HUES6 (cell line): ENCODE data around the gene MLXIPL.
A peak's percentile ranks its signal among the peaks of the same experiment; 100 is the strongest.
"Not testable (repeated sequence)": the region's sequence is repeated elsewhere in the genome, so short reads cannot be mapped to it uniquely, and the experiment has no call there.

Source experiments
- H3K27ac ChIP-seq: 2 replicates; pipeline ENCODE4 v1.7.0; 2013; ENCODE audit warnings: low read depth, mild to moderate bottlenecking, low read length, inconsistent platforms
- H3K27me3 ChIP-seq: 2 replicates; pipeline ENCODE4 v1.6.1; 2013; ENCODE audit warnings: low read length; ENCODE audit not compliant: control insufficient read depth, insufficient read depth
- H3K36me3 ChIP-seq: 2 replicates; pipeline ENCODE4 v1.6.1; 2013; ENCODE audit warnings: low read length; ENCODE audit not compliant: control insufficient read depth, insufficient read depth
- H3K4me1 ChIP-seq: 2 replicates; pipeline ENCODE4 v1.6.1; 2013; ENCODE audit warnings: low read length; ENCODE audit not compliant: control insufficient read depth, insufficient read depth
- H3K4me3 ChIP-seq: 2 replicates; pipeline ENCODE4 v1.5.1; 2013; ENCODE audit warnings: low read depth, low read length
- H3K9ac ChIP-seq: one replicate; pipeline ENCODE4 v1.6.1; 2013; ENCODE audit warnings: mild to moderate bottlenecking, low read length
- H3K9me3 ChIP-seq: 2 replicates; pipeline ENCODE4 v1.6.1; 2013; ENCODE audit warnings: low read depth, low read length; ENCODE audit not compliant: control insufficient read depth, insufficient read depth

Gene MLXIPL

DNA sequence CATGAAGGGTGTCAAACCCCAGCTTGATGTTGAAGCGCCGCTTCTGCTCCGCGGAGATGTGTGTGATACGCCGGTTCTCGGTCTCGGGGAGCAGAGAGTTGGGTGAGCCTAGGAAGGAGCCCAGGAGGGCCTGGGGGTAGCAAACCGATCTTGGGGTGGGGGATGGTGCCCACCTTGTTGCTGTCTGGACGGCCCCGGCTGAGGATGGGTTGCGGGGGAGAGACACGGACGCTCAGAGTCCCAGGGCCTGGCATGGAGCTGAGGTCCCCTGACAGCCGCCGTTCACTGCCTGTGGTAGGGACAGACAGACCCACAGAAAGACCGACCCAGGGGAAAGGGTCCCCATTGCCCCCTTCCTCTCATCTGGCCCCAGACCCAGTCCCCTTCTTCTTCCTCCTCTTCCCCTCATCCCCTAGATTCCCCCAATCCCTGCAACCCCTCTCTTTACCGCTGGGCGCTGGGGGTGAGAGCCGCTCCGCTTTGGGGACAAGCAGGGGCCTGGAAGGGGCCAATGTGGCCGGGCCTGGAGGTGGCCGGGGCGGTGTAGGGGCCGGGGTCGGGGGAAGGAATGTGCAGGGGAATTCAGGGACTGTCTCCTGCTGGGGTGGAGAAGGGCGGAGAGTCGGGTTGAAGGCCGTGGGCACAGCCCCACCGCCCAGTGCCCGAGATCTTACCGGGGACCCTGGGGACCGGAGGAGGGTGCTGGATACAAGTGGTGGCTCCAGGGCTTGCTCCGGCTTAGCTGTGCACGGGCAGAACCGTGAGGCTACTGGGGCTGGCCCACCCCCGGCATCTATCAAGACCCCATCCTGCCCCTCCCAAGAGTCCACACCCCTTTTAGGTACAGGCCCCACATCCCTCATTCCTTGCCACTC lies 27.9 kb downstream of the MLXIPL start:
- no peak overlapping the region for H3K27ac ChIP-seq
- H3K9ac ChIP-seq, result no peak overlapping the region
- H3K27me3 ChIP-seq, result peaks cover 13% of the 10 kb centered on the region; the same call in 1 of the 2 replicates
- H3K4me3 ChIP-seq, result no peak overlapping the region
- no peaks in the 10 kb centered on the region for H3K9me3 ChIP-seq
- H3K4me1 ChIP-seq, result no peaks in the 10 kb centered on the region
- no peaks in the 10 kb centered on the region for H3K36me3 ChIP-seq

DNA sequence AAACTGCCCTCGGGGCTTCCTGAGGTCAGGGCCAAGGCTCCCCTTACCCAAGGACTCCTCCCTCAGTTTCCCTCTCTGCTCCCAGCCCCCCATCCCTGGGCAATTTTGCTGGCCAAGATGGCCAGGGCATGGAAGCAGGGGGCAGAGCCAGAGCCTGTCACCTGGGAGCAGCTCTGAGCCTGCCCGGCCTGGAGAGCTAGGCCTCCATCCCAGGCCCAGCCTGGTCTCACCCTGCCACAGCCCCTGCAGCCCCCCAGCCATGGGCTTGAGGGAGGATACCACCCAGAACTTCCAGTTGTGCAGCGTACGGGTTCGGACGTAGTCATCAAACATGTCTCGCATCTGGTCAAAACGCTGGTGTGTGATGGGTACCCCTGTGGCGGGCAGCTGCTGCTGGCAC lies 29.0 kb downstream of the MLXIPL start:
- no peaks in the 10 kb centered on the region for H3K9me3 ChIP-seq
- H3K27me3 ChIP-seq, result peaks cover 13% of the 10 kb centered on the region; the same call in 1 of the 2 replicates
- H3K27ac ChIP-seq, result no peak overlapping the region
- H3K4me3 ChIP-seq, result no peak overlapping the region
- H3K9ac ChIP-seq, result no peak overlapping the region
- no peaks in the 10 kb centered on the region for H3K4me1 ChIP-seq
- no peaks in the 10 kb centered on the region for H3K36me3 ChIP-seq

DNA sequence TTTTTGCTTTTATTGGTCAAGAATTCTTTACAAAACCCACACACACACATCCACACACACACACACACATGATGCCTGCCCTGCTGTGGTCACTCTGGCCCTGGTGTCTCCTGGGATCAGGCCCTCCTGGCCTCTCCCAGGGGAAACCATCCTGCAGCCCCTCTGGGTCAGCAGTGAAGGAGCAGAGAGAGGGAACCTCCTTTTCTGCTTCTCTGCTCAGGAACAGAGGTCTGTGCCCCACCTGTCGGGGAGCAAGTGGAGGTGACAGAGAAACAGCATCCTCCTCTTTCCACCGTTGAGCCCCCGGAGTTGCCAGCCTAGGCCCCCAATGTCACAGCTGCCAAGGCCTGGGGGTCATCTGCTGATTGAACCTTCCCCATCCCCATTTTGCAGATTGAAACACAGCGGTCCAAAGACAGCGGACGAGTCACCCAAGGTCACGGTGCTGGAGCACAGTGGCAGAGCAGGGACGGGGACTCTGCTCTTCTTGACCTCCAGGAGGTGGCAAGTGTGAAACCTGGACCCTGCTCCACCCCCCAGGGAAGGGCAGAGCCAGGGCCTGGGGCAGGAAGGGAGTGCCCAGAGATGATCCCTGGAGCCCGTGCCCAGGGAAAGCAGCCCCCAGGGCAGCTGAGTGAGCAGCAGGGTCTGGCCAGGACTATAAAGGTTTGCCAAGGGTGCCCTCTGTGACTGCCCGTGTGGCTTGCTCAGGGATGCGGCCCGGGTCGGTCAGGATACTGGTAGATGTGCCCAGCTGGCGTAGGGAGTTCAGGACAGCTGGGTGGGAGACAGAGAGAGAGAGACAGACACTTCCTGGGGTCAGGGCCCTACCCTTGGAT lies 30.9 kb downstream of the MLXIPL start:
- Histone ChIP-seq H3K27ac (no peak overlapping the region), H3K9me3 (no peaks in the 10 kb centered on the region), H3K36me3 (no peaks in the 10 kb centered on the region), H3K27me3 (peaks cover 8% of the 10 kb centered on the region; the same call in 1 of the 2 replicates), H3K4me1 (no peaks in the 10 kb centered on the region), H3K9ac (no peak overlapping the region), H3K4me3 (no peak overlapping the region)

DNA sequence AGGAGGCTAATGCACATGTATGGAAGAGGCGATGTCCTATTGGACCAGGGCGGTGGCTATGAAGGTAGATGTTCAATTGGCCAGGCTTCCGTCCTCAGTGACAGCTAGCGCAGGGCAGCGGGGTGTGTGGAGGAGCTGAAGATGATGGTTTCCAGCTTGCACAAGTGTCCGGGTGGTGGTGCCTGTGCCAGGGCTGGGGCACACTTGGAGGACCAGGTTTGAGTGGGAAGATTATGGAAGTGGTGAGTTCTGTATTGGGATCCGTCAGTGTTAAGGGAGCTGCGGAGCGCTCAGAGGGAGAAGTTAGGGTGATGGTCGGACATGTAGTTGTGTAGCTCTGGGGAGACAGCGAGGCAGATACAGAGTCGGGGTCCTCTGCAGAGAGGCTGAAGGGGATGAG lies 37.4 kb downstream of the MLXIPL start:
- H3K4me3 ChIP-seq, result no peak overlapping the region
- no peak overlapping the region for H3K27ac ChIP-seq
- H3K9me3 ChIP-seq, result no peaks in the 10 kb centered on the region
- no peaks in the 10 kb centered on the region; the same call in 1 of the 2 replicates for H3K4me1 ChIP-seq
- no peaks in the 10 kb centered on the region for H3K36me3 ChIP-seq
- H3K9ac ChIP-seq, result no peak overlapping the region
- peaks cover 44% of the 10 kb centered on the region for H3K27me3 ChIP-seq

DNA sequence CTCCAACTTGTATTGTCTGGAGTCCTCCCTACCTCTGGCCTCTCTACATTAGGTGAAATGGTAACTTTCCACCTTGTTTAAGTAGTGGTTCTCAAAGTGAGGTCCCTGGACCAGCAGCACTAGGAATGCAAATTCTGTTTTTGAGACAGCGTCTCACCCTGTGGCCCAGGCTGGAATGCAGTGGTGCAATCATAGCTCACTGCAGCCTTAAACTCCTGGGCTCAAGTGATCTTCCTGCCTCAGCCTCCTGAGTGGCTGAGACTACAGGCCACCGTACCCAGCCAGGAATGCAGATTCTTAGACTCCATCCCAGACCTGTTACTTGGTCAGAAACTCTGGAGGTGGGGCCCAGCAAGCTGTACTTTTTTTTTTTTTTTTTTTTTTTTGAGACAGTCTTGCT lies 39.1 kb downstream of the MLXIPL start:
- Histone ChIP-seq H3K36me3 (no peaks in the 10 kb centered on the region), H3K4me3 (no peak overlapping the region), H3K4me1 (no peaks in the 10 kb centered on the region; the same call in 1 of the 2 replicates), H3K9ac (no peak overlapping the region), H3K9me3 (no peaks in the 10 kb centered on the region), H3K27ac (no peak overlapping the region), H3K27me3 (peaks cover 55% of the 10 kb centered on the region)

DNA sequence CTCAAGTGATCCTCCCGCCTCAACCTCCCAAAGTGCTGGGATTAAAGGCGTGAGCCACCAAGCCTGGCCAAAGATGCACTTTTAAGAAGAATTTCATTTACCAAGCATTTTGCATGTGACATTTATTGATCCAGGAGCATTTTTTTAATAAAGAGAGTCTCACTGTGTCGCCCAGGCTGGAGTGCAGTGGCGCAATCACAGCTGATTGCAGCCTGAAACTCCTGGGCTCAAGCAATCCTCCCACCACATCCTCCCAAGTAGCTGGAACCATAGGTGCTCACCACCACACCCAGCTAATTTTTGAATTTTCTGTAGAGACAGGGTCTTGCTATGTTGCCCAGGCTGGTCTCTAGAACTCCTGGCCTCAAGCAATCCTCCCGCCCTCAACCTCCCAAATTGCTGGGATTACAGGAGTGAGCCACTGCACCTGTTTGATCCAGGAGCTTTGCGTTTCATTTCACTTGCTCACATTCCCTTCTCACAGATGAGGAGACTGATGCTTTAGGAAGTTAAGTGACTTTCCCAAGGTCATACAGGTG lies 41.6 kb downstream of the MLXIPL start:
- no peak overlapping the region for H3K9ac ChIP-seq
- H3K9me3 ChIP-seq, result no peaks in the 10 kb centered on the region
- no peak overlapping the region for H3K27ac ChIP-seq
- H3K27me3 ChIP-seq, result peaks cover 65% of the 10 kb centered on the region
- H3K4me1 ChIP-seq, result peaks cover under 1% of the 10 kb centered on the region; the same call in 1 of the 2 replicates
- H3K4me3 ChIP-seq, result no peak overlapping the region
- H3K36me3 ChIP-seq, result no peaks in the 10 kb centered on the region

- H3K4me3 ChIP-seq, H3K36me3 ChIP-seq, H3K4me1 ChIP-seq, H3K27ac ChIP-seq, H3K9ac ChIP-seq, H3K9me3 ChIP-seq: not testable (repeated sequence)
- peaks cover 59% of the 10 kb centered on the region for H3K27me3 ChIP-seq
Measured at GRCh38 chr7:73581006-73581405, 43.3 kb downstream of the MLXIPL start.

- no peaks in the 10 kb centered on the region for H3K9me3 ChIP-seq
- H3K4me1 ChIP-seq, result peaks cover 3% of the 10 kb centered on the region; the same call in 1 of the 2 replicates
- peaks cover 42% of the 10 kb centered on the region for H3K27me3 ChIP-seq
- H3K36me3 ChIP-seq, result peaks cover 14% of the 10 kb centered on the region
- peak within 1 kb of the TSS; percentile 67; the same call in 1 of the 2 replicates for H3K27ac ChIP-seq
- H3K9ac ChIP-seq, result peak within 1 kb of the TSS; percentile 83
- peak within 1 kb of the TSS; percentile 73 for H3K4me3 ChIP-seq
Measured at GRCh38 chr7:73578342-73579128, 45.8 kb downstream of the MLXIPL start, which contains the start of gene TBL2. Gene TBL2 (minus strand): TSS chr7:73578579. CDS start chr7:73578549, 30 bp downstream.

GRCh38 chr7:73577627-73578341 lies 46.5 kb downstream of the MLXIPL start:
- Histone ChIP-seq H3K27ac (peak overlapping the region; percentile 67; the same call in 1 of the 2 replicates), H3K4me1 (peaks cover 3% of the 10 kb centered on the region; the same call in 1 of the 2 replicates), H3K27me3 (peaks cover 36% of the 10 kb centered on the region), H3K4me3 (peak overlapping the region; percentile 73), H3K9ac (peak overlapping the region; percentile 83), H3K9me3 (no peaks in the 10 kb centered on the region), H3K36me3 (peaks cover 21% of the 10 kb centered on the region)

DNA sequence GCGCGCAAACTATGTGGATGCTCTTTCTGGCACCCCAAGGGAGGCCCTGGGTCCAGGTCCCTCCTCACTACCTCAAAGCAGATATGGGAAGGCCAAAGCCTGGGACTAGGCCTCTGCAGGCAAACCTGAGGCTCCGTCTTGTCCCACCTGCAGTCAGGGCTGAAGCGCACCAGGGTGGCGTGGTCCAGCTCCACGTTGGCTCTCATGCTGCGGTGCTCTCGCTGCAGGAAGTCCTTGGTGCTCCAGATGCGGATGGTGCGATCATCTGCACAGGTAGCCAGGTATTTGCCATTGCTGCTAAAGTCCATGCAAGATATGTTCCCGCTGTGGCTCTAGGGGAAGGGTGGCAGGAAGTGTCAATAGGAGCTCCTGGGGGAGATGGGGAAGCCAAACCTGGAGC lies 50.5 kb downstream of the MLXIPL start:
- no peaks in the 10 kb centered on the region for H3K9me3 ChIP-seq
- H3K27me3 ChIP-seq, result peaks cover 6% of the 10 kb centered on the region; the same call in 1 of the 2 replicates
- no peak overlapping the region for H3K27ac ChIP-seq
- H3K4me3 ChIP-seq, result no peak overlapping the region
- H3K36me3 ChIP-seq, result peaks cover 55% of the 10 kb centered on the region
- no peak overlapping the region for H3K9ac ChIP-seq
- 0 out of 2 replicates have a peak, but pooled peaks cover 3% of the 10 kb centered on the region for H3K4me1 ChIP-seq
